GM19099 (cell line): ENCODE data around the gene SLC11A1.

Experiments
- POLR2A ChIP-seq: IDR thresholded peaks from 3 replicates; pipeline ENCODE4 v1.6.1; 2011; ENCODE audit warnings: low read depth; ENCODE audit not compliant: insufficient read length; ENCODE audit errors: extremely low read depth

Gene SLC11A1

DNA sequence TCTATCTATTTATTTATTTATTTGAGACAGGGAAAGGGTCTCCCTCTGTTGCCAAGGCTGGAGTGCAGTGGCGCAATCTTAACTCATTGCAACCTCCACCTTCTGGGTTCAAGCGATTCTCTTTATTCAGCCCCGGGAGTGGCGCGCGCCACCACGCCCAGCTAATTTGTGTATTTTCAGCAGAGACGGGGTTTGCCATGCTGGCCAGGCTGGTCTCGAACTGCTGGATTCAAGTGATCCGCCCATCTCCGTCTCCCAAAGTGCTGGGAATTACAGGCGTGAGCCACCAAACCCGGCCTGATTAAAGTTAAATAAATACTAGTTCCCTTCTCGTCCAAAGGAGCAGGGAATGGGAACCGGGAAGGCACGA lies 13.4 kb downstream of the SLC11A1 start:
- TF ChIP-seq POLR2A = no peak

DNA sequence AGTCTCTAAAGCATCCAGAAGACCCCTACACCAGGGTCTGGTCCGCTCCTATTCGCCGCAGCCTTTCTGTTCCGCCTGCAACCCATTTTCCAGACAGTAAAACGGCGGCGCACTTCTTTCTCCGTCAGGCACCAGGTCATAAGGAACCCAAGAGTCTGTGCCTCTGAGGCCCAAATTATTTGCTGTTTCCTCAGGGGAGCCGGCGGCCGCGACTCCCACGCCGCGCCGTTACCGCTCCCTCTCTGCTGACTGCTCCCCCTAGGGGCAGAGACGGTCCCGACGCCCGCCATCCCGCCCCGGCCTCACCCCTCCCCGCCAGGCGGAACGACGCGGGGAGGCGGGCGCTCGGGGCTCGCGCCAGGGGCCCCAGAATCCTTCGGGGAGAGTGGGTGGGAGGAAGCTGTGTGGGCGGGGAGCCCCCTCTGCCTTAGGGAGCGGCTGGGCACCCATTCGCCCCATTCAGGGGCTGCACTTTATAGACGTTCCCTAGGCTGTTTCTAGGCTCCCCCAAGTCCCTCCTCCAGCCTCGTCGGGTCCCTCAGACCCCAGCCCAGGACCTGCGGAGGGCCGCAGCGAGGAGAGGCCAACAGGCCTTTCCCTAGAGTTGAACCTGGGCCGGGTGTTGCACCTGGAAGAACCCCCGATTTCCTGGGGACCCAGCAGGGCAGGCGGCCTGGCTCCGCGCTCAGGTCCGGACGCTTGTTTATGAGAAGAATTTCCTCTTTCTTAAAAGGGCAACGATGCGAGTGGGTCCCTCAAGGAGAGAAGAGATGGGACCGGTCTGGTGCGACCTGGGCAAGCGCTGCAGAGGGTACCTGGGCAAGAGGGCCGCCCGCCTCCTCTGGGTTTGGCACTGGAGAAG lies 14.0 kb downstream of the SLC11A1 start:
- TF ChIP-seq POLR2A = no peak

DNA sequence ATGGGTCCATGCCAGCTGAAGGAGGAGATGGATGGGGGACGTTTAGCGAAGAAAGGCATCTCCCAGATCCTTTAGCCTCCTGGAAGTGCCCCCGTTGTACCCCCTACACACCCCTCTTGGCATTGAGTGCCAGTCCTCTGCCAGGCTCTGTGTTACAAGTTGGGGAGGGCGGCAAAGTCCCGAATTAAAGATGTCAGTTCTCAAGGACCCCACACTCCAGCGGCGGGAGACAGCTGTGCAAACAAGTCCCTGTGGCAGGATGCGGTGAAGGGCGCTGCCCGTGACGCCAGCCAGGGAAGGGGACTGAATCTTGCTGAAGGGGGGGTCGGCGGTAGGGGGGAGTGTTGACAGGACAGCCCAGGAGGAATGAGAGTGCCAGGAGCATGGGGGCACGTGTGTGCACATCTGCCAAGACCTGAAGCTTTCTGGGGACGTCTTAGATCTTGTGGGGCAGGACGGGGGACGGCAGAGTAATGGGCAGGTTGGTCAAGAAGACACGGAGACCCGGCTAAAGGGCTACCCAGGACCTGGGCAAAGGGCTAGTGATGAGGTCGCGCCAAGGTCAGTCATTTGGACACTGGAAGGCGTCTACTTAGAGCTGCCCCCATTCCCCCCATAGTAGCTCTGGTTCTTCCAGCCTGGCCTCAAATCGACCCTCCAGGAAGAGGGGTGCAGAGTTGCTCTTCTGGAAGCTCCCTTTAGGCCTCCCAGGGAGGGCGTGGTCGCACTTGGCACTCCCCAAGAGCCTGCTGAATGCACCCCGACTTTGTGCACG lies 14.8 kb downstream of the SLC11A1 start:
- TF ChIP-seq POLR2A = peak; percentile 15

DNA sequence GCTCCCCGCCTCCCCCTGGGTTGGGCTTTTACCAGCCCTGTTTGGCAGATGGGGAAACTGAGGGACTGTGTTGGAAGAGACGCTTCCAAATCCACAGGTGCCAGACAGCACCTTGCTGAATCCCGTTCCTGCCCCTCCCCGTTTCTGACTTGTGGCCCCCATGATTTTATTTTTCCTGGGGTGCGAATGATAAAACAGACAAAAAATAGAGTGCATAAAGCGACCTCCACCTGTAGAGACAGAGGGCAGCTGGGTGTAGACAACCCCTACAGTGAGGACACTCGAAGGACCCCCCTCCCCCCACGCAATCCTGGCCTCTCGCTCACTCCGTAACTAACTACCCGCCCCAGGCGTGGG lies 15.4 kb downstream of the SLC11A1 start:
- no peak for TF ChIP-seq POLR2A

DNA sequence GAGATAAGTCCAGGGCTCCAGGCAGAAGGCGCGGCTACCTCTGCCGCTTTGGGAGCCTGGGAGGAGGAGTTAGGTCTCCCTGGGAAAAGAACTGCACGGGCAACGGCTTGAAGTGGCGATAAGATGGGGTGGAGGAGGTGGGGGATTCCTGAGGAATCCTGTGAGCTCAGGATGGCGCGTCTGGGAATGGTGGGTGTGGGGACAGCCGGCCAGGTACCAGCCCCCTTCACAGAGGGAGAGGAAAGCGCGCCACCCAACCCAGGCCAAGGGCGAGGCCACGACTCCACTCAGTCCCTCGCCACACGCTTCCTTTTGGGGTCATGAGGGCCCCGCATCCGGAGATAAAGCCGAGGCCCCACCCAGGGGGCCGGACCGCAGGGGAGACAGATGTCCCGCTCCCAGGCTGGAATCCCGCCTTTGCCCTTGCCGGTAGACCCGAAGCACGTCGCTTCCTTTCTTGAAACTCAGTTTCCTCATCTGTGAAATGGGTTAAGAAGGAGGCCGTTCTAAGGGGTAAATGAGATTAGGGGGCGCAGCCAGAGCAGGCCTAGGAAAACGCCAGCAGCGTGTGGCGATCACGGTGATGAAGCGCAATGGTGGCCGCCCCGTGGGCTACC lies 15.9 kb downstream of the SLC11A1 start:
- TF ChIP-seq POLR2A = peak; percentile 52

DNA sequence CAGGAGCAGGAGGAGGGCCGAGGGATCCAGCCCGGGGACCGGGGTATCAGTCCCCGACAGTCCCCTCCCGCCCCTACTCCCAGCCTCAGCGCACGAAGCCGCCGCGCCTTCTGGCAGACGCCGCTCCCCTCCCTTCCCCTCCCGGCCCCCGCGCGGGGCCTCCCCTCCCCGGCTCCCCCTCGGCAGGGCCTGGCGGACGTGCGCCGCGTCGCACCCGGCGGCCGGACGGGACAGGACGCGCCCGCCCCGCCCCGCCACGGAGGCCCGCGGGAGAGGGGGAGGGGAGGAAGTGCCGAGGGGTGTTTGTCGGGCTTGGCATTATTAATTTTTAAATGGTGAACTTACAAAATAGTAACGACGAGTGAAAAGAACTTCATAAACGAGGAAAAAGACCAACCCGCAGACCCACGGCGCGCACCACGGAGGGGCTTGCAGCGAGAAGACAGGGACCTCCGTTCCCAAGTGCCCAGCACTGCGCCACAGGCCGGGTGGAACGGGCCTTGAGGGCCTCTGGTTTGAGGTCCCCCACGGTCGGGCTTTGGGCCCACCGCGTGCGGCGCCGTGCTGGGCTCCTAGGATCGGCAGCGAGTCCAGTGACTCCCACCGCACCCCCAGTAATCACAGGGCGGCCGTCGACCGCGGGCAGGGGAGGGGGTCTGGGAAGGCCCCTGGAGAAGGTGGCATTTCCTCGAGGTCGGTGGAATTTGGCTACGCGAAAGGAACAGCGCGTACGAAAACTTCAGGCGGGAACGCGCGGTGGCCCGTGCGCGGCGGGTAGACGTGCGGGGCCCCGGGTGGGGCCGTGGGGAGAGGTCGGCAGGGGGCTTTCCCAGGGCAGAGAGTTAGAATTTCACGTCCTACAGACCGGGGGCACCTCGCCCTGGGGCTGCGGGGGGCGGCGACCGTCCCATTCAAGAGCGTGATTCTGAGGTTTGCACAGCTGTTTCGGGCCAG lies 16.6 kb downstream of the SLC11A1 start:
- TF ChIP-seq POLR2A = no peak

DNA sequence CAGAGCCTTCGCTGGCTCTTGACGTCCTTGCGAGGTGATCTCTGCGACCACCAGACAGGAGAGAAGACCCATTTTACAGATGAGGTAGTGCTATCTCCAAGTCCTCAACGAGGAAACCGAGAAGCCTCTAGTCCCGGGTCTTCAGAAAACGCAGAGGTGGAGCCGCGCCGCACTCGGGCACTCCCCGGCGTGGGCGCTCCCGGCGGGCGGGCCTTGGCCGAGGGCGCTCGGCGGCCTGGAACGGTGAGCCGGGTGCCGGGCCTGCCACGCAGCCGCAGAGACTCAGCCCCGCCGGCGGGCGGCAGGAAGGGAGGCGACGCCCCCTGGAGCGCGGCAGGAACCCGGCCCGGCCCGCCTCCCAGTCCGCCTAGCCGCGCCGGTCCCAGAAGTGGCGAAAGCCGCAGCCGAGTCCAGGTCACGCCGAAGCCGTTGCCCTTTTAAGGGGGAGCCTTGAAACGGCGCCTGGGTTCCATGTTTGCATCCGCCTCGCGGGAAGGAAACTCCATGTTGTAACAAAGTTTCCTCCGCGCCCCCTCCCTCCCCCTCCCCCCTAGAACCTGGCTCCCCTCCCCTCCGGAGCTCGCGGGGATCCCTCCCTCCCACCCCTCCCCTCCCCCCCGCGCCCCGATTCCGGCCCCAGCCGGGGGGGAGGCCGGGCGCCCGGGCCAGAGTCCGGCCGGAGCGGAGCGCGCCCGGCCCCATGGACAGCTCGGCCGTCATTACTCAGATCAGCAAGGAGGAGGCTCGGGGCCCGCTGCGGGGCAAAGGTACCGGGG lies 17.5 kb downstream of the SLC11A1 start, which contains the start of gene CTDSP1:
CTDSP1 (plus strand) TSS at position 478 of the 776 bp plus-strand sequence; CDS start at position 701, 223 bp downstream.
- peak; percentile 63 for TF ChIP-seq POLR2A

DNA sequence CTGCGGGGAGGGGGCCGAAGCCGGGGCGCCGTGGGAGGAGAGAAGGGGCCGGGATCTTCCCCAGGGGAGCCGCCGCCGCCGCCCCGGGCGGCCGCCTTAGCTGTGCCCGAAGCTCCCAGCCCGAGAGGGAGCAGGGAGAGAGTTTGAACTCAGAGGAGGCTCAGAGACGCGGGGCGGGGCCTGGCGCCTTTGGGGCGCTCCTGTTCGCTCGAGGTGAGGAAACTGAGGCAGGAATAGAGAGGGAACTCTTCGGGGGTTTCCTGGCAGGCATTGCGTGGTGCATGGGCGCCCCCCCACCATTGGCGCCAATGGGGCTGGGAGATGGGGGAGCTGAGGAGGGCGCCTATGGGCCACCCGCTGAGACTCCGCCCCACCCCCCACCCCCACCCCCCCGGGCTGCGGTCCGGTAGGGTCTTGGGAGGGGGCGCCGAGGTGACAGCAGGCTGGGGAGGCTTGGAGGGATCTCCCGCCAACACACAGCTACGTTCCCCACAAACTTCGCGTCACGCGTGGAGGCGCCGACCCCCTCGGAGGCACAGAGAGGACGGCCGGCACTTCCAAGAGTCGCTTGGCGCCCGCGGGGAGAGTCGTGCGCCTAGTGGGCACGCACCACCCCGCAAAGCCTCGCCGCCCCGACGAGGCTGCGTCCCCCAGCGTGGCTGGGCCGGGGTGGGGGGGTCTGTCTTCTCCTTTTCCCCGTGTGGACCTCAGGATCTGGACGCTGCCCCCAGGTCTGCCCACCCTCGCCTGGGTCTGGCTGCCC lies 18.3 kb downstream of the SLC11A1 start:
- TF ChIP-seq POLR2A = no peak

DNA sequence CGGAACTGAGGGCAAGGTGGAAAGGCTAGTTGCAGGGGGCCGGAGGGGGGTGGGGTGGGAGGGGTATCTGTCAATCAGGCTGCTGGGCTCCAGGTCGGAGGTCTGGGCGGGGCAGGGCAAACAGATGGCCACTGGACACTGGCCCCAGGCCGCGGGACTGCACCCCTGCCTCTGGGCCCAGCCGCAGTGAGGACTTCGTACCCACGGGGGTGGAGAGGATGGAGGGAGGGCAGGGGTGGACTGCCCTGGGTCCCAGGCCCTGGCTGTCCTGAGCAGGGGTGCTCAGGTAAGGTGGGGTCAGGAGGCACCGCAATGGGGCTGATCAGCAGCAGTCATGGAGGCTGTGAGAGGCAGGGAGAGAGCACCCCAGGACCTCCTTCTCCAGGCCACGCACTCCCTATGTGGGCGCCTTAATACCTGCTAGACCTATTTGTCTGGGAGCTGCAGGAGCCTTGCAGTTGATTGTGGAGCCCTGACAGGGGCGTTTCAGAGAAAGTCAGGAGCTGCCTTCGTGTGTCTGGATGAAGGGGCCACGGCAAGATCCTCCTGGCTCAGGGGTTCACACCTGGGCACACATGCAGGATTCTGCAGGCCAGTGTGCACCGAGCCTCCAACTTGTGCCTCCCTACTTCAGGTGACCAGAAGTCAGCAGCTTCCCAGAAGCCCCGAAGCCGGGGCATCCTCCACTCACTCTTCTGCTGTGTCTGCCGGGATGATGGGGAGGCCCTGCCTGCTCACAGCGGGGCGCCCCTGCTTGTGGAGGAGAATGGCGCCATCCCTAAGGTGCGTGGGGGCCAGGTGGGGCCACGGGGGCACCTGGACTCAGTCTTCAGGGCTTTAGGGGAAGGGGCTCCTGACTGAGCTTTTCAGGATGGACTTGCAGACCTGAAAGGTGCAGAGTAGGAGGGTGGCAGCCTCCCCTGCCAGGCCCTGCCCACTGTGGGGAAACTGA lies 19.1 kb downstream of the SLC11A1 start:
- no peak for TF ChIP-seq POLR2A

DNA sequence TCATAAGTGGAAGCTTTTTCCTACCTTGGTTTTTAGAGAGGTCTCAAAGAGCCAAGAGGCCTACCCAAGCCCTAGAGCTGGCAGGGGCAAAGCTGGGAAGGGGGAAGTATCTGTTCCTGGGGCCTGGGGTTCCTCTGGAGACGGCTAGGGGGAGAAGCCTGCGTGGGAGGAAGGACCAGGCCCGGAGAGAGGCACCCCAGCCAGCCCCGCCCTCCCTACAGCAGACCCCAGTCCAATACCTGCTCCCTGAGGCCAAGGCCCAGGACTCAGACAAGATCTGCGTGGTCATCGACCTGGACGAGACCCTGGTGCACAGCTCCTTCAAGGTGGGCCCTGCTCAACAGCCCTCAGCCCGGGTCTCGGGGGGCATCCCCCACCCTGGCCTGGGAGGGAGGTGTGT lies 19.8 kb downstream of the SLC11A1 start:
- no peak for TF ChIP-seq POLR2A

DNA sequence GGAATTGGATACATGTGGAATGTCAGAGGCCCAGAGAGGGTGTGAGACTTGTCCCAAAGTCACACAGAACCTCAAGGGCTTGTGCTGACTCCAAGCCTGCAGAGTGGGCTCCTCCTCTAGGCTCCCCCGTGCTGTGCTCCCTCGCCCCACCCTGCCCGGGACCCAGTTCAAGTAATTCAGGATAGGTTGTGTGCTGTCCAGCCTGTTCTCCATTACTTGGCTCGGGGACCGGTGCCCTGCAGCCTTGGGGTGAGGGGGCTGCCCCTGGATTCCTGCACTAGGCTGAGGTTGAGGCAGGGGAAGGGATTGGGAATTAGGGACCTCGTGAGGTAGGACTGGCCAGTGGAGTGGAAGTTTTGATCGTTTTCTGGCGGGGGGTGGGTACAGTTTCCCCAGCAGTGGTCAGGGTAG lies 20.4 kb downstream of the SLC11A1 start:
- no peak for TF ChIP-seq POLR2A

DNA sequence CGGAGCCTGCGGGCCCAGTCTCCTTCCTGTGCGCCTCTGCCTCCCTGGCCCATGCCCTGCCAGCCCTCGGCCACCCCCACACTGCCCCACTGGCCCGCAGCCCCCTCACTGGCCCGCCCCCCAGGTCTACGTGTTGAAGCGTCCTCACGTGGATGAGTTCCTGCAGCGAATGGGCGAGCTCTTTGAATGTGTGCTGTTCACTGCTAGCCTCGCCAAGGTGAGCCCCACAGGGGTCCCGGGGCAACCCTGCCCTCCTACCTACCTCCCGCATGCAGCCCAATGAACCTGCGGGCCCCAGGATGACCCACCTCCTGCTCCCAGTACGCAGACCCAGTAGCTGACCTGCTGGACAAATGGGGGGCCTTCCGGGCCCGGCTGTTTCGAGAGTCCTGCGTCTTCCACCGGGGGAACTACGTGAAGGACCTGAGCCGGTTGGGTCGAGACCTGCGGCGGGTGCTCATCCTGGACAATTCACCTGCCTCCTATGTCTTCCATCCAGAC lies 20.9 kb downstream of the SLC11A1 start:
- TF ChIP-seq POLR2A = no peak
